Hepatic stellate cell (primary cell): Measurements from ENCODE around the gene DYDC2.

Experiments
- DNase-seq: peaks from one replicate; pipeline ENCODE4 v3.0.0; 2011; ENCODE audit warnings: low spot score

Gene DYDC2

DNA sequence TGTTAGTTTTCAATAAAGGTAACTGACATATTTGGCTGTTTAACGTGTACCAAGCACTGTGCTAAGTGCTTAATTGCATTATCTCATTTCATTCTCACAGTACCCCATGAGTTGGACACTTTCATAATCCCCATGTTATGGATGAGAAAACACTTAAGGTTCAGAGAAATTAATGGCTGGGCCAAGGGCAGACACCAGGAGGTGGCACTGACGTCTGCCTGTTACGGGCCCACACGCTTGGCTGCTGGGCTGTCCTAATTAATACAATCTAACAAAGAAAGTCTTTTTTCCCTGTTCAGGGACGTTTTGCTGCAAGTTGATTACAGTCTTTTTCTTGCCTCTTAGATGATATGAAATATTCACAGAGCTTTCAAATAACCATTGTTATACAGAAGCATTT lies 16.1 kb downstream of the DYDC2 start:
- no peak for DNase-seq

DNA sequence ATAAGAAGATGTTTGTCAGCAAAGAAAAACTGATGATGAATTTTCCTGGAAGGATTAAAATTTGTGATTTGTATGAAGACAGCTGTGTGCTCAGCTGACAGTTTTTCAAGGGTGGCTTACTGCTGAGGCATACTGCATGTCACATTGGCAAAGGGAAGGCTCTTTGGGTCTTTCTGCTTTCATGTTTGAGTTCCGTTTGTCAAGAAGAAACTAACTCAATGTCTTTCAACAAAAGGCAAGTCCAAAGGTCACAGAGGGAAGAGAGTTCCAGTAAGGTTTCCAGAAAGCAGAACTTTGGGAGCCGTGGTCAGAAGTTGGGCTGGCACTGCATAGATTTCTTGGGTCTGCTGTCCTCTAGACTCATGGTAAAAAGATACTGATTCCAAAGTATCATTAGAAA lies 16.9 kb downstream of the DYDC2 start:
- DNase-seq: no peak

DNA sequence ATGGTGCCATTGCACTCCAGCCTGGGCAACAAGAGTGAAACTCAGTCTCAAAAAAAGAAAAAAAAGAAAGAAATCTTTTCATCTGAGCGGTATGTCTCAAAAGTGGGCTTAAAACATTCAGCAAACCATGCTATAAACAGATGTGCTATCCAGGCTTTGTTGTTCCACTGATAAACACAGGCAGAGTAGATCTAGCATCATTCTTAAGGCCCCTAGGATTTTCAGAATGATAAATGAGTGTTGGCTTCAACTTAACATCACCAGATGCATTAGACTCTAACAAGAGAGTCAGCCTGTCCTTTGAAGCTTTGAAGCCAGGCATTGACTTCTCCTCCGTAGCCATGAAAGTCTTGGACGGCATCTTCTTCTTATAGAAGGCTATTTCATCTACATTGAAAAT lies 23.1 kb downstream of the DYDC2 start:
- DNase-seq: no peak

DNA sequence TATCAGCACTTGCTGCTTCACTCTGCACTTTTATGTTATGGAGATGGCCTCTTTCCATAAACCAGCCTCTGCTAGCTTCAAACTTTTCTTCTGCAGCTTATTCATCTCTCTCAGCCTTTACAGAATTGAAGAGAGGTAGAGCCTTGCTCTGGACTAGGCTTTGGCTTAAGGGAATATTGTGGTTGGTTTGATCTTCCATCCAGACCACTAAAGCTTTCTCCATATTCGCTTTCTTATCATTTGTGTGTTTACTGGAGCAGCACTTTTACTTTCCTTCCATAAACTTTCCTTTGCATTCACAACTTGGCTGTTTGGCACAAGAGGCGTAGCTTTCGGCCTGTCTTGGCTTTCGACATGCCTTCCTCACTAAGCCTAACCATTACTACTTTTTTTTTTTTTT lies 23.6 kb downstream of the DYDC2 start:
- DNase-seq: no peak

DNA sequence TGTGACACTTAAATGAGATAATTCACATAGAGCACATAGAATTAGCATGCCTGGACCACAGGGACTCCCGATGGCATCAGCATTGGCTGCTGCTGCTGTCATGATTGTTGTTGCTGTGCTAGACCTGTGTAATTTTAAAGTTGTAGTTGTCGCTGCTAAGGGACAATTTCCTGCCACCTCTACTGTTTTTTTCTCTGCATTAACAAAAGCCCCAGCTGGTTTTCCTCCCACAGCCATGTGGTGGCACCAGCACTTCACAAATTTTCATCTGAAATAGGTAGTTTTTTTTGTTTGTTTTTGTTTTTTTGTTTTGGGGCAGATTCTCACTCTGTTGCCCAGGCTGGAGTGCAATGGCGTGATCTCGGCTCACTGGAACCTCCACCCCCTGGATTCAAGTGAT lies 26.4 kb downstream of the DYDC2 start:
- peak; percentile 22 for DNase-seq

DNA sequence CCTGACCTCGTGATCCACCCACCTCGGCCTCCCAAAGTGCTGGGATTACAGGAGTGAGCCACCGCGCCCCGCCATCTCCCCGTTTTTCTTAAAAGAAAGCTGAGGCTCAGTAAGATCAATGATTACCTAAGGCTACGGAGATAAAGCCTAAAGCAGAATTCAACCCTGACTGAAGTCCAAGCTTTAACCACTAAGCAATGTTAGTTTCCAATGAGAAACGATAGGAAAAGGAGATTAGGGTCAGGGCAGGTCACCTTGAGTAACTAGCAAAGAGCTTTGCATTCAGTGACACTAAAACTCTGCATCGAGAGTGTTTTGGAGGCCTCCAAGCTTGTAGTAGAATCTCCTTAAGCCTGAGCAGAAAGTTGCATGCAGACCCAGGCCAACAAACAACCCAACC lies 34.2 kb downstream of the DYDC2 start:
- no peak for DNase-seq

DNA sequence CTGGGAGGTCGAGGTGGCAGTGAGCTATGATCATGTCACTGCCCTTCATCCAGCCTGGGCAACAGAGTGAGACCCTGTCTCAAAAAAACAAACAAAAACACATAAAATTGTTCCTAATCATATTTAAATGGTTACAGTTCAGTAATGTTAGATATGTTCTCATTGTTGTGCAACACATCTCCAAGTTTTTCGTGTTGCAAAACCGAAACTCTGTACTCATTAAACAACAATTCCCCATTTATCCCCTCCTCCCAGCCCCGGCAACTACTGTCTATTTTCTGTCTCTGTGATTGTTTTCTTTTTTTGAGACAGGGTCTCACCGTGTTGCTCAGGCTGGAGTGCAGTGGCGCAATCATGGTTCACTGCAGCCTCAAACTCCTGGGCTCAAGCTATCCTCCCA lies 35.7 kb downstream of the DYDC2 start:
- no peak for DNase-seq

DNA sequence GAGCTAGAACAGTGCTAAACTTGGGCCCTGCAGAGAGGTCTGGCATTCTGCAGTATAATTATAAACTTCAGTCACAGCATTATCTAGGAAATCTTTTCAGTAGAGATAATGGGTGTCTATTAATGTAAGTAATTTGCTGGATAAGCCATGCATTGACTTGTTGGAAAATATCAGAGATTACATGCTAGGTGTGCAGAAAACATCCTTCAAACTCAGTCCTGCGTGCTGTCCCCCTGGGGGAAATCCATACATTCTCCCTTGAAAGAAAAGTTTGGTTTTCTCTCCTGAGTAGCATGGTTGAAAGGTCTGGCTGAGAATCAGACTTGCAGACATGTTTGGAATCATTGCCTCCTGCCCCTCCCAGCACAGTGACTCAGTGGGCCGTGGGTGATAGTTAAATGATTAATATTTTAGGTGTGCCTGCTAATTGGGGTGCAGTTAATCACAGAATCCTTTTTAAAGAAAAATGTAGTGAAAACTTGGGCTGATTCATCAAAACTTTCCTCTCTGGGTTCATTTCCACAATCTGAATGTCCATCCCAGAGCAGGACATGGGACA lies 37.9 kb downstream of the DYDC2 start:
- DNase-seq: no peak

DNA sequence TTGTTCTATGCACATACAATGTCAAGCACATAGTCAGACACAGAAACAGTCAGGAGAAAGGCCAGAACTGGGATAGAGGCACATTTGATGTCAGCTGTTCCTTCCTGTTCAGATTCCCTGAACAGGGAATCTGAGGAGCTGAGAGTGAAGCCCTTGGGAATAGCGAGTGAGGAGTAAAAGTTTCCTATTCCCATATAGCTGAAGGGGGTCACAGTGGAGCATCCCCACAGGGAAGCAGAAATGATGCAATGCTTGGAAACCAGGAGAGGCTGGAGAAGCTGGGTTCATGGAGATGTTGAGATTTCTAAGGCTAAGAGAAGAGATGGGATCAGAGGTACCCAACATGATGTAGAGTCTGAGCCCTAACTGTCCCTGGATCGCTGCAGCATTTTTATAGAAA lies 40.4 kb downstream of the DYDC2 start:
- no peak for DNase-seq

DNA sequence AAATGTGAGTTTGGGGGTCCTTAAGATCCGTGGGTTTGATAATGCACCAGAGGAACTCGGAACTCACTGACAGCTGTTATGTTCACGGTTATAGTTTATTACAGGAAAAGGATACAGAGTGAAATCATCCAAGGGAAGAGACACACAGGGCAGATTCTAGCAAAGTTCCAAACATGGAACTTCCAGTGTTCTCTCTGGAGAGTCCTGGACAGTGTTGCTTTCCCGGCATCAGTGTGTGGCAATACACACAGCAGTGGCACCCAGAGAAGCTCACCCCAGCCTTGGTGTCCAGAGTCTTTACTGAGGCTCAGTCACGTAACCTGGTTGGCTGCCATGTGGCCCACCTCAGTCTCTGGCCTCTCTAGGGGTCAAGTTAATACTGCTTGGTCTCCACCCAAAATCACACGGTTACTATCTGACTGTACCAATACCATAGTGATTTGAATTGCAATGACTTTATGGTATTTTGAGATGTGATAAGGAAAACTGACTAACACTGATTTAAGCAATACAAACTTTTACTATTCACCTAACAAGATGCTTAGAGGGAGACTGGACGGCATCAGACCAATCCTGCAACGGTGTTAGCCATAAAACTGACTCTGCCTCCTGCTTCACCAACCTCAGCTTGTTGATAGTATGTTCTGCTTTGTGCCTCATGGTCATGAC lies 43.7 kb downstream of the DYDC2 start:
- no peak for DNase-seq

DNA sequence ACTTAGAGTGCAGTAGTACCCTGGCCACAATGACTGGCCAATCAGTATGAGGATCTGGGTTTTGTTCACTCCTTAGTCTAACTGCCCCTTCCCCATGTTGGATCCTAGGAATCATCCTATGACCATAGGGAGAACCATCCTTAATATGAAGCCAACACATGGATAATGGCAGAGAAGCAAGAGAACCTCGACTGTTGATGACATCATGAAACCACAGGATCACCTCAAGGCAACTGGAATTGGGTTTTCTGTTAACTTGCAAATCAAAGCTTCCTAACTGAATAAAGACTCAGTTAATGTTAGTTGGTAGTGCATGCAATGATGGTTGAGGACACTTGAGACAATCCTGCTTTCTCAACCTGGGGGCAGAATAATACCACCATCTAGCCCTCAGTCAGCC lies 48.5 kb downstream of the DYDC2 start:
- no peak for DNase-seq

DNA sequence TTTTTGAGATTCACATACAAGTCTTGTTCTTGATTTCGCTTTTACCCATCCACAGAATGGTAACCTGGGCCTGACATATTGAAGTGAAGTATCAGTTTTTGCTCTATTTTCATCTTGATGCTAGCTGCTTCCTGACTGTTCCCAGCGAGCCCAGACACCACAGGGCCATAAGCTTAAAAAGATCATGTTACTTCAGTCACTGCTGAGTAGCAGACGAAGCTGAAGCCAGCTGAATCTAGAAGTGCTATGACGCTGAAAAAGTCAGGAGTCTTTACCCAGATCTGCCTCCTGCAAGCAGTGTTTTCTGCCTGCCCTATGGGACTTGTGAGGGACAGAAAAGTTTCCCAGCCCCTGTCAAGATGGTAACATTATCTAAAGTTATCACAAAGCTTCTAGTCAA lies 49.0 kb downstream of the DYDC2 start:
- DNase-seq: no peak

DNA sequence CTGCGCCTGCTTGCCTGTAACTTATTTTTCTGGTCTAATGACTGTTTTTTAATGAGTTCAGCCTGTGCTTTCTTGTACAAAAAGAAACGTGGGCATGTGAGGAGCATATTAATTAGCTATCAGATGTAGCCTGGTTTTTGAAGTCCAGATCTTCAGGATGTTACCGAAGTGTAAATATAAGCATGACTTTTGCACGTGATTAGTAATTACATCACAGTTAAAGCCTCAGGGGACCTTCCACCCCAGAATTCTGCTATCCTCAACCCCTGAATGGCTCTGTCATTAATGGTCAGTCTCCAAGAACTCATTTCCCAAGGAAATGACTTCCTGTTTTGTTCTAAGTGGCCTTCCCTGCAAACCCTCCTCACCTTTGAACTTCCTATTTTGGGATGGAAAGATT lies 49.6 kb downstream of the DYDC2 start:
- DNase-seq: no peak

DNA sequence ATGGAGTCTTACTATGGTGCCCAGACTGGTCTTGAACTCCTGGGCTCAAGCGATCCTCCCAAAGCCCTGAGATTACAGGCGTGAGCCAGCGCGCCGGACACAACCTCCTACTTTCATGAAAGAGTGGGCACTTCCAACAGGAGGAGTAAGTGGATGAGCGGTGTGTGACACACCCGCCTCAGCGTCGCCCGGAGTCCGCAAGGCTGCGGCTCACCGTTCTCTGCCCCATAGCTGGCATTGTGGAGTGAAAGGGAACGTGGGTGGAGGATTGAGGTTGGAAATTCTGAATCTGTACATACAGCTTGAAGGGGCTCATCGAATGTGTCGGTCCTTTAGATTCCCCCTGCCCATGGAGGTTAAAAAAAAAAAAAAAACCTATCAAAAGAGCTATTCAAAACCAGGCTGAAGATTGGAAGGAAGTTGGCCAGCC lies 51.2 kb downstream of the DYDC2 start:
- DNase-seq: no peak

DNA sequence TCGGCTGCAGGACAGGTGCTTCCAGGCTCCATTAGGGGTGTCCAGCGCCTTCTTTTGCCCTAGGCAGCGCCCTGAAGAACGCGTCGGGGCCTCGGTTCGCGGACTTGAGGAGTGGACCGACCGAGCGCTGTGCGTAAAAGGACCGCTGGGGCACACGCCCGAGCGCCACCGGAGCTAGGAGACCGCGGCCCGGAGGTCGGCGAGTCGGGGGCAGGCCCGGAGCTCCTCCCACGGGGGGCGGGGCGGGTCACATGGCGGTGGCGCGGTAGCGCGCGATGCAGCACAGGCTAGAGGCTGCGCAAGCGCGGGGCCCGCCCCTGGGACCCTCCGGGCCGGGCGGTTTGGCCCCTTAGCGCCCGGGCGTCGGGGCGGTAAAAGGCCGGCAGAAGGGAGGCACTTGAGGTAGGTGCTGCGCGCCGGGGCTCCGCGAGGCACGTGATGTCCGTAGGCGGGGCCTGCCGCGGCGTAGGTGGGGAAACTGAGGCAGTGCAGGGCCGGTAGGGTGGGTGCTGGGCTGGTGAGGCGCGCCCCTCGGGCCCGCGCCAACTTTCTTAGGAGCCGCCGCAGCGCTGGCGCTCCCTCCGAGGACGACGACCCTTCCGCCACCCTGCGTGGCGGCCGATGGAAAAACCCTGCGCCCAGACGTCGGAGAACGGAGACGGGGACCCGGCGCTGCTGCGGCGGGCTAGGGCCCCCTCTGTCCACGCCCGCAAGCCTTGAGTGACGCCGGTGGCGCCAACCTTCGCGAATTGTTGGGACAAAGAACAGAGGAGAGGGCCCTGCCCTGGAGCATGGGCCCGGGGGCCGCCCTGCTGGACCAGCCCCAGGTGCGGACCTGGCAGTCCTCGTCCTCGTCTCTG lies 51.9 kb downstream of the DYDC2 start, which contains the start of gene PRXL2A:
Gene PRXL2A, plus strand, starts transcription at position 310 of the 860 bp plus-strand sequence. CDS start 11,917 bp downstream, outside the sequence.
- no peak for DNase-seq

DNA sequence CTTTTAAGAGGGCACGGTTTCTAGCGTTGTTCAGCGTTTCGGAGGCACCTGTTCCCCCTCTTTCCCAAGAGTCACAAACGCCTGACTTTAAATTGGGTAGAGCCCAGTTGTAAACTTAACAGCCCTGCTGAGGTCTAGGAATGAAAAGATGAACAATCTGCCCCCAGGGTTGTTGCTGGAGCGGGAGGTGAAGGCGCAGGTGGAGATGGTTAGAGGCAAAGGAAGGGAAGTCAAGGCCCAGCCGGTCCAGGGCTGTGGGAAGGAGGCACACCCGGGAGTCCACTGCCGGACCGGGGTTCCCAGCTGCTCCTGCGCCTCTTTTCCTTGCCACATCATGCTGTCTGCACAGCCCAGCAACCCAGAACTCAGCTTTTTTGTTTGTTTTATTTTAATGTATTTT lies 52.5 kb downstream of the DYDC2 start:
- no peak for DNase-seq

DNA sequence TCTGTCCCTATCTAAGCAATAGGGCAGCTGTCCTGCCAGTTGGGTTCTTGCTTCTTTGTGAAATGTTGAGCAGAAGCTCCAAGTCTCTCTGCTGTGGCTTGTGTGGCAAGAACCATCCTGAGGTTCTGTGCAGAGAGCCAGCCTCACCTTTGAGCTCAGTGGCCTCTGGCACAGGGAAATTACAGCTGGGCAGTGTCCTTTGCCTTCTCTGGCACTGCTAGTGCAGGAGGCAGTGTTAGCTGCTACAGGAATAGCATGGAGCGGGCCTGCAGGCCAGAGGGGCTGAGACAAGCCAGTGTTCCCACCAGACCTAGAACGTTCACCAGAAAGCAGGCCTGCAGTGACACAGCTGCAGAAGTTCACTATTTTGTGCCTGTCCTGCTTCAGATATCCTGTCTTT lies 53.5 kb downstream of the DYDC2 start:
- DNase-seq: no peak

DNA sequence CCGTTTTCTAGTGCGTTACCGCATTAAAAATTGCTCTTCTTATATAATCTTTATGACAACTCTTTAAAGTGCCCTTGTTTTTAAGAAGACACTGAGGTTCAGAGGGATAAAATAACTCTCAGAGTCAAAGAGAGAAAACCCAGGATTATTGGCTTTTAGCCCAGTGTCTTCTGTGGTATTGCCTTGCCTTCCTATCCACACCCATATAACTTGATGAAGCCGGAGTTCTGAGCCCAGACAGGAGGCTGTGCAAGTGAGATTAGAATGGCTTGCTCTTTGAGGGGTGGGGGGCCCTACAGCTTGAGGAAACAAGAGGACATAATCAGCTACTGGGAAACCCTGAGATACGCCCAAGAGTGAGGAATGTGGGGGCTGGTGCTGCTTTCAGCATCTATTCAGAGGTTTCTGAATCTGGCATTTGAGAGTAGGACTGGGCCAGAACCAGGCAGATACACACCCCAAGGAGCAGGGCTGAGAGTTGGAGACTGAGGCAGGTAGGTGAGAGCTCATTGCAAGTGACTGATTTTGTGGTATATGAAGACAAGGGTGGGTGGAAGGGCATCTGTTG lies 54.1 kb downstream of the DYDC2 start:
- no peak for DNase-seq

DNA sequence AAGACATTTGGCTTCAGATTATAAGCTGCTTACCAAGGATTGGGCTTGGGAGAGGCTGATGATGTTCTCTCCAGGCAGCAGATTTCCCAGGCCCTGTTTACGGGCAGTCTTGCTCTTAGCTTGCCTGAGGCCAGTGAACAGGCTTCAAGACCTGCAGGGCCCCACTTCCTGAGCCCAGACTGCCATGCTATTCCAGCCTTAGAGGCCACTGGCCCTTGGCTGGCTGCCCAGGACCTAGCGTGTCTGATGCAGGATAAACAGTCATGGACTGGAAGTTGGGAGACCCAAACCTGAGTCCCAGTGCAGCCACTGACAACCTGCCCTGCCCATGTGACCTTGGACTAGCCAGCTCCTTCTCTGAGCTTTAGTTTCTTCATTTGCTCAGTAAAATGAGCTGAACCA lies 54.7 kb downstream of the DYDC2 start:
- no peak for DNase-seq

DNA sequence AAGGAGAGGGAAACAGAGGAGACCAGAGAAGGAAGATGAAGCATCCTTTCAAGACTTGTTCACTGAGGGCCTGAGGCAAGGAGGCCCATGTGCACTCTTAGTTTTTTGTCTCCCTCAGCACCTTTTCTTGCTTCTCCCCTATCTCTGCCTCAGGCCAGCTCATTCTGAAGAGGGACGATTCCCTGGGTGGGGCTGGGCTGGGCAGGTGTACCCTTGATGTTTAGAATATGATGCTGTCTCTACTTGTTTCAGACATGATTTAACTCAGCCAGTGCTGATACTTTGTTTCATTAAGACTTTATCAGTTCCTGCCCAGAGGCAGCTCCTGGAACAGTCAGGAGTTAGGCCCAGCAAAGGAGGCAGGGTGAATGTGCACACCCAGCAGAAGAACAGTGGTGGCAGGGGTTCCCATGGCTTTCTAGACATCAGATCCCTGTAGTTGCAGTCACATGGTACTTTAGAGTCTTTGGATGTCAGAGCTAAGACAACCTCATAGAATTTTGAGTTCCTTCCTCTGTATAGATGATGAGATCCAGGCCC lies 55.2 kb downstream of the DYDC2 start:
- no peak for DNase-seq

DNA sequence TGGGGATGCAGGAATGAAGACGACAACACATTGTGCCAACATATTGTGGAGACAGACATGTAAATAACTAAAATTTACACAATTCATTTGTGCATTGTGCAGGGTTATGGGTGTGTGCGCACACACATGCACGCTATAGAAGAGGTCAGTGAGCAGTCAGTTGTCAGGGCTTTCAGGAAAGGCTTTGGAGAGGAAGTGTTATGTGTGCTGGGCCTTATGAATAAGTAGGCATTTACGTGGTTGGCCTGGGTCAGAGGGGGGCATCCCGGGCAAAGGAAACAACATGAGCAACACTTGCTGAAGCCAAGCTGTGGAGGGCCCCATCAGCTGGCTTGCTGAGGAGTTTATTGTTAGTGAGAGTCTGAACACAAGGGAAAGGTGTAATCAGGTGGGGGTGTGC lies 55.9 kb downstream of the DYDC2 start:
- DNase-seq: no peak

DNA sequence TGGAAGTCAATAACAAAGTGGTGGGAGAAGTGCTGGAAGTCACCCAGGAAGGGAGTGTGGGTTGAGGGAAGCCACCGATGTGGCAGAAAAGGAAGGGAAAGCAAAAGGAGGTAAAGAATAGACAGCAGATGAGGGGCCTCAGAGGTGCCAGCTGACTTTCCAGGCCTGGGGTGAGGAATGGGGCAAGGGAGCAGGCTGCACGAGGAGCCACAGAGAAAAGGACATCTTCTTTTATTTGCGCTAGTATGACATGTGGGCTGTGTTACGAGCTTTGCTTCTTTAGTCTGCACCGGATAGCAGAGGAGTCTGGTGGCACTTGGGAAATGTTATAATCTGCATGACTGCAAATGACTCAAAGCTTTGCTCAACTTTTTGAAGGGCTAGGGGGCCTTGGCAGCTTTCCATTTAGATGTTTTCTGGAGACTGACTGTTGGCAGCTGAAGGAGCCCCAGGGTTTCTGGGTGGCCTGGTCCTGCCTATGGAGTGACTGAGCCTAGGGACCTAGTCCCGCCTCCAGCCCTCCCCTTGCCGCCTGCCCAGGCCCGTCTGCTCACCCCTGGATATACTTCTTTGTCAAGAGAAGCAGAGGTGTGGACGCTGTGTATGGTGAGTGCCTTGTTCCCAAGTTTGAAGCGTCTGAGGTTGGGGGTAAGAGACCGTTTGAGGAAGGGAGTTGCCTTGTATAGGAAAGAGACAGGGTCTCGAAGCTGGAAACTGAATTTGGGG lies 56.9 kb downstream of the DYDC2 start:
- DNase-seq: peak; percentile 29
